Gastroesophageal sphincter (tissue), 4 donors: ENCODE measurements around the gene PLK4. TPM values are rescaled to one million over a fixed set of nuclear protein-coding genes. Genes with fewer than 3 reads are reported as not detected.

Experiments used
- ATAC-seq: fragments of 150-250 bp; one replicate; pipeline ENCODE4 v1.9.1; 2016; ENCODE audit warnings: mild to moderate bottlenecking, moderate library complexity
- H3K27ac ChIP-seq, 4 donors: fragments of 200-600 bp; sonication (generic) in 3 of 4; 1 replicate in 3 of 4; 2 replicates in 1 of 4; pipeline ENCODE4 v1.5.1; 2016 to 2019
- H3K27me3 ChIP-seq: fragments of 200-600 bp; sonication (generic); one replicate; pipeline ENCODE4 v1.5.1; 2019
- H3K36me3 ChIP-seq, 2 donors: fragments of 200-600 bp; sonication (generic); one replicate each; pipeline ENCODE4 v1.5.1; 2019; ENCODE audit warnings: control low read depth in 1 of 2
- H3K4me1 ChIP-seq, 3 donors: fragments of 200-600 bp; sonication (generic); 1 replicate in 2 of 3; 2 replicates in 1 of 3; pipeline ENCODE4 v1.5.1; 2016 to 2019; ENCODE audit warnings: control low read depth in 2 of 3
- H3K4me3 ChIP-seq, 2 donors: fragments of 200-600 bp; sonication (generic); one replicate each; pipeline ENCODE4 v1.5.1; 2019; ENCODE audit warnings: mild to moderate bottlenecking in 1 of 2, moderate library complexity in 1 of 2
- H3K9me3 ChIP-seq, 3 donors: fragments of 200-600 bp; sonication (generic); one replicate each; pipeline ENCODE4 v1.5.1; 2017 to 2019; ENCODE audit warnings: control low read depth in 2 of 3
- EP300 ChIP-seq: sonication (generic); formaldehyde crosslinking; IDR thresholded peaks from one replicate; pipeline ENCODE4 v1.6.1; 2017; ENCODE audit warnings: antibody characterized with exemption, mild to moderate bottlenecking
- POLR2A ChIP-seq, 2 donors: fragments of 450-650 bp; IDR thresholded peaks; one replicate each; pipeline ENCODE4 v1.6.1; 2017; ENCODE audit warnings: antibody characterized with exemption in 2 of 2, mild to moderate bottlenecking in 2 of 2, moderate library complexity in 1 of 2
- POLR2AphosphoS5 ChIP-seq: sonication (generic); formaldehyde crosslinking; IDR thresholded peaks from one replicate; pipeline ENCODE4 v1.6.1; 2017; ENCODE audit warnings: antibody characterized with exemption
- WGBS, 2 donors: methylation state at CpG; one replicate each; pipeline ENCODE4 v1.1.5; 2018; ENCODE audit warnings: low coverage in 1 of 2; 5-methylcytosine and 5-hydroxymethylcytosine counted together
- total RNA-seq, 4 donors: library from RNA; depleted of rRNA; stranded (reverse); fragments of >200 nt; gene quantifications; one replicate each; pipeline ENCODE4 v1.1.0, GENCODE V29; 2016
- TF ChIP-seq, protein P1 (sequence below), 4 experiments: fragments of 200-600 bp in 2 of 4; fragments of 450-650 bp in 2 of 4; sonication (generic) in 1 of 4; IDR thresholded peaks; one replicate each; pipeline ENCODE4 v1.5.1; 2017 to 2019; ENCODE audit warnings: antibody characterized with exemption in 4 of 4, mild to moderate bottlenecking in 2 of 4, moderate library complexity in 2 of 4

The PLK4 gene
- total RNA-seq, 4 donors from 2014 or later = 0.67 to 6.8 (median 0.69) TPM; not detected in 1

DNA sequence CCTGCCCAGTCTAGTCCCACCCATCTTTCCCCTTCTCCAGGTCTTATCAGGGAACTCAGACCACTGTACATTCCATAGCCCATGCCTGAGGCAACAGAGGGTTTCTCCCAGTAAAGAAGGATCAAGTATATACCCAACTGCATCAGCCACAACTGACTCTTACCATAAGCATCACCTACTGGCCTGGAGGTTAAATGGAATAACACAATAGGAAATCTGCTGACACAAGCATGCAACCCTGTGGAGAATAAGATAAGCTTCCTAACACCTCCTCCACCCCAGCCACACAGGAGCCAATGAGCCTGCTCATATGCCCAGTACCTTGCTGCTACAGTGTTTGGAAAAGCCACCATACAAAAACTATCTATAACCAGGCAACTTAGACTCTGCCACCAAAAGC lies 34.6 kb upstream of the PLK4 start:
- H3K9me3 ChIP-seq = peaks cover 0 to 42% (median 0%) of the 10 kb centered on the region in 3 donors
- no peaks in the 10 kb centered on the region for H3K27me3 ChIP-seq

DNA sequence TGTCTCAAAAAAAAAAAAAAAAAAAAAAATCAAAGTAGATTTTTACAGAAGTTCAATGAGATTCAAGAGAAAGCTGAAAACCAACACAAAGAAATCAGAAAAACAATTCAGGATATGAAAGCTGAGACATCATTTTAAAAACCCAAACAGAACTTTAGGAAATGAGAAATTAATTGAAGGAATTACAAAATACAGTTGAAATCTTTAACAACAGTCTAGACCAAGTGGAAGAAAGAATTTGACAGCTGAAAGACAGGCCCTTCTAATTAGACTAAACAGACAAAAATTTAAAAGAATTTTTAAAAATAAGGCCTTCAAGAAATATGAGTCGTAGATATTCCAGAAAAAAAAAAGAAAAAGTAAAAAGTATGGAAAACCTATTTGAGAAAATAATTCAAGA lies 33.9 kb upstream of the PLK4 start:
- Histone ChIP-seq H3K36me3 (peaks cover 0 to 6% of the 10 kb centered on the region in 2 donors), H3K4me3 (no peak overlapping the region), H3K27me3 (no peaks in the 10 kb centered on the region), H3K27ac (no peak overlapping the region), H3K4me1 (no peaks in the 10 kb centered on the region), H3K9me3 (peaks cover 0 to 47% (median 0%) of the 10 kb centered on the region in 3 donors)
- no peak for ATAC-seq
- 91 to 100% methylated on average over 1 of the region's 1 CpG for WGBS, 2 donors
- TF ChIP-seq, protein P1, sequence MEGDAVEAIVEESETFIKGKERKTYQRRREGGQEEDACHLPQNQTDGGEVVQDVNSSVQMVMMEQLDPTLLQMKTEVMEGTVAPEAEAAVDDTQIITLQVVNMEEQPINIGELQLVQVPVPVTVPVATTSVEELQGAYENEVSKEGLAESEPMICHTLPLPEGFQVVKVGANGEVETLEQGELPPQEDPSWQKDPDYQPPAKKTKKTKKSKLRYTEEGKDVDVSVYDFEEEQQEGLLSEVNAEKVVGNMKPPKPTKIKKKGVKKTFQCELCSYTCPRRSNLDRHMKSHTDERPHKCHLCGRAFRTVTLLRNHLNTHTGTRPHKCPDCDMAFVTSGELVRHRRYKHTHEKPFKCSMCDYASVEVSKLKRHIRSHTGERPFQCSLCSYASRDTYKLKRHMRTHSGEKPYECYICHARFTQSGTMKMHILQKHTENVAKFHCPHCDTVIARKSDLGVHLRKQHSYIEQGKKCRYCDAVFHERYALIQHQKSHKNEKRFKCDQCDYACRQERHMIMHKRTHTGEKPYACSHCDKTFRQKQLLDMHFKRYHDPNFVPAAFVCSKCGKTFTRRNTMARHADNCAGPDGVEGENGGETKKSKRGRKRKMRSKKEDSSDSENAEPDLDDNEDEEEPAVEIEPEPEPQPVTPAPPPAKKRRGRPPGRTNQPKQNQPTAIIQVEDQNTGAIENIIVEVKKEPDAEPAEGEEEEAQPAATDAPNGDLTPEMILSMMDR (IDR thresholded peaks at IDR 0.05) = no peak
- TF ChIP-seq EP300 (no peak), POLR2A (IDR thresholded peaks at IDR 0.05) (no peak), POLR2AphosphoS5 (no peak)

More for the DNA sequence above, 34.6 kb upstream of the PLK4 start:
- ATAC-seq = no peak
- Histone ChIP-seq H3K4me3 (no peak overlapping the region), H3K36me3 (peaks cover 0 to 6% of the 10 kb centered on the region in 2 donors), H3K4me1 (no peaks in the 10 kb centered on the region), H3K27ac (no peak overlapping the region)
- TF ChIP-seq EP300 = no peak
- TF ChIP-seq POLR2AphosphoS5 = no peak
- TF ChIP-seq, protein P1 (IDR thresholded peaks at IDR 0.05) = no peak
- no peak for TF ChIP-seq POLR2A (IDR thresholded peaks at IDR 0.05)

GRCh38 chr4:127849505-127850234 lies 31.0 kb upstream of the PLK4 start:
- Histone ChIP-seq H3K27me3 (no peaks in the 10 kb centered on the region), H3K4me3 (no peak overlapping the region), H3K4me1 (no peaks in the 10 kb centered on the region), H3K27ac (no peak overlapping the region), H3K36me3 (no peaks in the 10 kb centered on the region), H3K9me3 (peaks cover 0 to 58% (median 0%) of the 10 kb centered on the region in 3 donors)
- WGBS, 2 donors = 89% methylated on average over 1 of the region's 1 CpG; no CpG with 5 or more reads in 1 of the 2 donors
- TF ChIP-seq POLR2A (IDR thresholded peaks at IDR 0.05) (no peak), POLR2AphosphoS5 (no peak)
- ATAC-seq = no peak

DNA sequence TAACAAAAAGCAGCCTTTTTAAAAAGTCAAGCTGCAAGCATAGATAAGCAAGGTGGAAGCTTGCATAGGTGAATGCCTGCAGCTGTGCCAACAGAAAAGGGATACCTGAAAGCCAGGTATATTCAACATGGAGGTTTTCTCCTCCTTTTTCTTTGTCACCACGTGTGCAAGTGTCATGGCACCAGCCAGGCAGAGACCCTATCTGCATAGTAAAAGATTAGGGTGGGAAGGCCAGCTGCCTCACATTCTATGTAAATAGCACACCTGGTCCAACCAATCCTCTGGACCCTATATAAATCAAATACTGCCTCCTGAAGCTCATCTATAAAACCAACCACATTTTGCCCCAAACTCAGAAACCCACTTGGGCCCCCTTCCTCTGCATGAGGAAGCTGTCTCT lies 28.0 kb upstream of the PLK4 start:
- H3K27me3 ChIP-seq = no peaks in the 10 kb centered on the region
- TF ChIP-seq POLR2A (IDR thresholded peaks at IDR 0.05) = no peak
- no peak for TF ChIP-seq POLR2AphosphoS5
- TF ChIP-seq EP300 = no peak
- TF ChIP-seq, protein P1 (IDR thresholded peaks at IDR 0.05) = no peak
- H3K4me3 ChIP-seq = no peak overlapping the region
- H3K9me3 ChIP-seq = peaks cover 0 to 51% (median 0%) of the 10 kb centered on the region in 3 donors
- no peak for ATAC-seq
- 14 to 50% methylated on average over 1 of the region's 1 CpG for WGBS, 2 donors
- H3K4me1 ChIP-seq = peaks cover 0 to 5% (median 0%) of the 10 kb centered on the region in 3 donors
- no peak overlapping the region for H3K27ac ChIP-seq
- no peaks in the 10 kb centered on the region for H3K36me3 ChIP-seq

DNA sequence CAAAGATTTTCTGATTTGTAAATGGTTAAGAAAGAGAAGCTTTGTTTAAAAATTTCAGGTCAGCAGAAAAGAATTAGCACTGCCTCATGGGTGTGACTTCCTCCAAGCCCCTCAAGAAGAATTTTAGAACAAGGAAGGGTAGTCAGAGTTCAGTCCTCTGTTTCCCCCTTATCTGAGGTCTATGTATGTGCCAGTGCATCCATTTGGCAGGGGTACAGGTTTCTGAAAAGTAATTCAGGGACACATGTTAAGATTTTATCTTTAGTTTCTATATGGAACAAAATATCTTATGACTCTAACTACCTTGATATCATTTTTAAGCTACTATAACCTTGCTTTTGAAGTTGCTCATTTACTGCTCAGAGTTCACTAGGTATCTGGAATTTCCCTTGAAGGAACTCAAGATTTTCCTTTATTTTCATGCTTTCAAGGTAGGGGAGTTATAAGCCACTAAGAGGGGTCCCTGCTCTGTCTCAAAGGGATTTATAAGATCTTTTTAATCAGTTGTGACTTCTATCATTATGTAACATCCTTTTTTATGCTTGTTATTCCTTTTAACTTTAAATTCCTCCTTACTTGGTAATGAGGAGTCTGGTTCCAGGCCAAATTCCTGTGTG lies 24.4 kb upstream of the PLK4 start:
- TF ChIP-seq POLR2AphosphoS5 (no peak), EP300 (no peak), POLR2A (IDR thresholded peaks at IDR 0.05) (no peak)
- TF ChIP-seq, protein P1 (IDR thresholded peaks at IDR 0.05) = no peak
- H3K9me3 ChIP-seq = peaks cover 0 to 16% (median 0%) of the 10 kb centered on the region in 3 donors

More for the DNA sequence above, 24.4 kb upstream of the PLK4 start:
- Histone ChIP-seq H3K27ac (no peak overlapping the region), H3K36me3 (no peaks in the 10 kb centered on the region), H3K4me1 (peaks cover 0 to 5% (median 0%) of the 10 kb centered on the region in 3 donors), H3K4me3 (no peak overlapping the region), H3K27me3 (no peaks in the 10 kb centered on the region)
- no peak for ATAC-seq
